Cortex of kidney (tissue), 1 donor: ENCODE data around the gene H1-8.

Experiments used
- DNase-seq: peaks from one replicate; lab custom pipeline; 2025; lab: John Stamatoyannopoulos, UW

H1-8 gene

DNA sequence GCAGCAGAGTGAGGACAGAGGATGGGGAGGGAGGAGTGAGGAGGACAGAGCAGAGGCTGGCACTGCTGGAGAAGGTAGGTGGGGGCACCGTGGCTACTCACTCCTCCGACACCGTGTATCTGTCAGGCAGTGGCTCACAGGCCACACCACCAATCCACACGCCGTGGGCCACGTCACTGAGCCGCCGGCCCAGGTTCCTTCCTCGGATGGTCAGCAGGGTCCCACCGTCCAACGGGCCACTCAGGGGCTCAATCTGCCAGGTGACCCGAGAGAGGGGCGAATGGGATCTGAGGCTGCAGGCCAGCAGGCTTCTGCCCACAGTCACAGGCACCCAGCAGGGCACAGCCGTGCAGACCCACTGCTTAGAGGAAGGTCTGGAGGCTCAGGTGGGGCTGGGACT lies 30.5 kb downstream of the H1-8 start:
- no peak for DNase-seq

DNA sequence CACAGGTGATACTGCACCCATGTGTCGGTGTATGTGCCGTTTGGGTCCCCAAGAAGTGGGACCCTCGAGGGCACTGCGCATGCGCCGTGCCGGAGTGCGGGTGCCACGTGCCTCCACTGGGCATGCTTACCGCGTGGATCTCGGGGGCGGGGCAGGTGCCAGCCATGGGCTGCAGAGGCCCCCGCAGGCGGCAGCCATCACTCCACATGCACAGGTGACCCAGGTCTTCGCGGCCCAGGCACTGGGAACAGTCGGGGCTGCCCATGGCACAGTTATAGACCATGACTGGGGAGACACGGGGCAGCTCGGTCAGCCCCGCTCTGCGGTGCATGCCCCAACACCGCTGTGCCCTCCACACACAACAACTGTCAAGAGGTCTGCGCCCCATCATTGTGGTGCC lies 31.2 kb downstream of the H1-8 start:
- DNase-seq = no peak

DNA sequence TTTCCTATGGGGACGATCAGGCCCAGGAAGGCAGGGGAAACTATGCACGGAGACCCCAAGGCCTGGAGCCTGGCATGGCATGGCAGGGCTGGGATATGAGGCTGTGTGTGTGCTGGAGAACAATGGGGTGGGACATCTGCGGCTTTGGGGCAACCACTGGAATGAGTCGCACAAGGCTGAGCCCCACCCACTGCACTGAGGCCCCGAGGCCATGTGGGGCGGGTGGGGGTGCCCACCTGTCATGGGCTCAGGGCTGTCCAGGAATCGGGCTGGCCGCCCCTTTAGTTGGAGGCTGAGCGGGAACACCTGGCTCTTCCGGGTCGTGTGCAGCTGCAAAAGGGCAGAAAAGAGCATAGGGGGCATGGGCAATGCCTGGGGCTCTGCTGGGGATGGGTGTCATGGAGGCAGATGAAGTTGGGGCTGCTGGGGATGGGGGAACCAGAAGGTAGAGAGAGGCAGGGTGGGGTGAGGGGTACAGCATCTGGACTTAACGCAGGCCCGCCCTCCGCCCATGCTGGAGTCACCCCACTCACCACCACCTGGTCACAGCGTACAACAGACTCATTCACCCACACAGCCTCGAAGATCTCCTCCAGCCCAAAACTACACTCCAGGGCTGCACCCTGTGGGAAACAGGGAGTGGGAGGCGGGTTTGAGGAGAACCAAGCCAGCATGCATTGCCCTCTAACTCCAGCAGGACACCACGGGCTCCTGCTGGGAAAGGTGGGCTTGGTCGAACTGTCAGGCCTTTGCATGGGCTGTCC lies 32.4 kb downstream of the H1-8 start:
- no peak for DNase-seq

DNA sequence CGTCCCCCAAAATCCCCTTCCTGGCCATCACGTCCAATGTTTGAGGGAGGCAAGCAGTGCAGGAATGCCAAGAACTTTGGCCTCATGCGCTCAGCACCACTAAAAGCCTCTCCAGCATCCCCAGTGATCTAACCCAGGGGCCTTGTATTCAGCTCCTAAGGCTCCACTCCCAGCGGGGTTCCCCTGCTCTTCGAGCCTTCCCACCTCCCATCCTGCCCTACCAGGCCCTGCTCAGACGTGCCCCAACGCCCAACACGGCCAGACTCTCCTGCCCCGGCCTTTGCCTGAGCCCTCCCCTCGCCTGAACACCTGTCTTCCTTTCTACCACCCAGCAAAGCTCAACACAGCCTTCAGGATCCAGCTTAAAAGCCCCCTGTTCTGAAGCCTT lies 33.0 kb downstream of the H1-8 start:
- no peak for DNase-seq

DNA sequence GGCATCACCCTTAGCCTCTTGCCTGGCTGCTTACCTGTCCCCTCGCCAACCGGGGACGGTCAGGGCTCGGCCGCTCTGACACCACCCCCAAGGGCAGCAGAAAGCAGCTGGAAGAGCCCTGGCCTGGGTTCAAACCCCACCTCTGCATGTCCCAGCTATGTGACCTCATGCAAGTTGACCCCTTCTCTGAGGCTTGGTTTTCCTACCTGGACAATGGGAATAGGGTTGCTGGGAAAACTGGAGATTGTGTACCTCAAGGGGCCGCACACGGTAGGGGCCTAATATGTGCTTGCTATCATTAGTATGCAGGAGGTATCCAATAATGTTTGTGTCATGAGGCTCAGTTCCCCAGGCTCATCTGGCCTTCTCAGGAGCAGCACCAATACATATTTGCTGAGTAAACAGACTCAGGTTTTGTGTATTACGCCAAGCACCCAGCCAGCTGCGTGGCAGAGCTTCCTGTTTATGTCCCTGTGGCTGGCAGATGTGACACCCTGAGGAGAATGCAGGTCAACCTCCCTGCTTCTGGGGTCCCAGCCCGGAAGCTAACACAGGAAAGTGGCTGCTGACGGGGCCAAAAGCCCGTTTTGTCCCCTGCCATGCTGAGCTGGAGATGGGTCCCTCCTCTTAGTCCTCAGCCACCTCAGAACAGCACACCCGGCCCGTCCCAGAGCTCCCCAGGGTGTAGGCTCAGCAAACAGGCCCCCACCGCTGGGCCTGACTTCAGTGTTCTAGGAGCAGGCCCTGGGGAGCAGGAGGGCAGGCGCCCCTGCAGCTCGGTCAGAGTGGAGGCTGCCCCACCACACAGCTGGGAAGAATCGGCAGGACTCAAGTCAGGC lies 33.8 kb downstream of the H1-8 start:
- no peak for DNase-seq

DNA sequence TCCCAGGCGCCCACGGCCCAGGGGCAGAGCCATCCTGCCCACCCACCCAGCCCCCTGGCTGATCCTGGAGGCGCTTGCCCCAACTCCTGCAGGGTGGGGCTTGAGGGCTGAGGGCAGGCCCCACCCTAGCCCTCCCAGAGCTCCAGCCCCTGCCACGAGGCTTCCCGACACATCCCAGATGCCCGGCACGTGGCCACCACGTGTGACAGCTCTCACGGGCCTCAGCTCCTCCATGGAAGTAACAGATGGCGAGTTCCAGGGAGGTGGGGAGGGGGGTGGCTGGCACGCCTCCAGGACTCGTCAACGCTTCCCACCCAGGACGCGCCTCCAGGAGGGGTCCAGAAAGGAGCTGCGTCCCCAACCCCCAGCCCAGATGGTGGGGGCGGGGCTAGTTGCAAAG lies 34.4 kb downstream of the H1-8 start:
- DNase-seq = no peak

DNA sequence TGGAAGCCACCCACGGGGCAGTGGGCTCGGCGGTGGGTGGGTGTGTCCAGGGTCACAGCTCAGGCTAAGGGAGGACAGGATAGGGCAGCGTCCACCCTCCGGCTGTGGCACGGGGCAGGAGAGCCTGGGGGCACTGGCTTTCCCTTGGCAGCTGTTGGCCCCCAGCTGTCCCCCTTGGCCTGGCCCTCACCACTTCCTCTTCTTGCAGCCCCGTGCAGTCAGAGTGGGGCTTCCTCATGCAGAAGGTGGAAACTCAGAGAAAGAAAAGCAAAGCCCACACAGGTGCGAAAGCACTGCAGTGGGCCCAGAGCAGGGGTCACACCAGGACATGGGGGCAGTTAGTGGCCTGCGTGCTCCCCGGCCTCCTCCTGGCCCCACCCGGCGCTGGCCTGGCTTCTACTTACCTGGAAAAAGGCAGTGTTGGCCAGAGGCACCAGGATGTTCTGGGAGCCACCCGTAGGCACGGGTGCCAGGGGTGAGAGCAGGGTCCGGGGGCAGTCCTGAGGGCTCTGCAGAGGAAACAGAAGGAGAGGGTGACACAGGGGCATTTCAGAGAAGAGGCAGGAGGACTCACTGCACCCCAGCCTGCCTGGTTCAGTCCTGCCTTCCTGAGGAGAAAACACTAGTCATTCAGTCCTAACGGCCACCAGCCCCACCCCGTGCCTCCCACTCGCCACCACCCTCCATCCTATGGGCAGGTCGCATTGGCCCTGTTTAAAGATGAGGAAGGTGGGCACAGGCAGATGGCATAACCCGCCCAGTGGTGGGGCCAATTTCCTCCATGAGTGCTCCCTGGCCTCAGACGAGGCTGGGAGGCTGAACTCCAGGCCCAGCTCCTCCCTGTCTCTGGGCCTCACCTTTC lies 35.2 kb downstream of the H1-8 start:
- DNase-seq = no peak

DNA sequence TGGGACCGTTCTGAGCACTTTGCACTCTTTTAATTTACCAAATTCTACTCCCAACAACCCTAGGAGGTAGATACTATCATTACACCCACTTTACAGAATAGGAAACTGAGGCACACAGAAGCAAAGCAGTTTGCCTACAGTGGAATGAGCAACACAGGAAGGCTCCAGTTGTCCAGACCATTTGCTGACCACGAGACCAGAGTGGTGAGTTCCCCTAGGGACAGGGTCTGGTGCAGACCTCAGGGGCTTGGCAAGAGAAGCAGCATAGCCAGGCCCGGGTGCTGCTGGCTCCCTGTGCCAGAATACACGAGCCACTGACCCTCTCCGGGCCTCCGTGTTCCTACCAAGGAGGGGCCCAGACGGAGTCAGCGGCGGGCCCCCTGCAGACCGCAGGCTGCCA lies 37.0 kb downstream of the H1-8 start:
- DNase-seq = no peak

DNA sequence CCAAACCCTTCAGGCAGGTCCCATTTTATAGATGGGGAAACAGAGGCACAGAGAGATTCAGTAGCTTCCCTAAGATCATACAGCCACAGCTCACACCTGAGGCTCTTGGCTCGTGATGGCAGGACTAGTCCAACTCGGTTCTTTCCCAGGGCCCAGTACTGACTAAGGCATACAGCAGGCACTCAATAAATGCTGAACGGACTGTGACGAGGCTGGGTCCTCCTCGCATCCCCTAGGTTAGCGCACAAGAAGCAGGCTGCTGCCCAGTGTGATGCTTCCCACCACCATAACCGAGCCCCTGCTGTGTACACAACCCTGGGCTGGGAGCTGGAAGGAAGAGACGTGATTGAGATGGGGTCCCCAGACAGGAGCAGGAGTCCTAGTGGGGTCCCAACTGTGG lies 38.6 kb downstream of the H1-8 start:
- DNase-seq = no peak

DNA sequence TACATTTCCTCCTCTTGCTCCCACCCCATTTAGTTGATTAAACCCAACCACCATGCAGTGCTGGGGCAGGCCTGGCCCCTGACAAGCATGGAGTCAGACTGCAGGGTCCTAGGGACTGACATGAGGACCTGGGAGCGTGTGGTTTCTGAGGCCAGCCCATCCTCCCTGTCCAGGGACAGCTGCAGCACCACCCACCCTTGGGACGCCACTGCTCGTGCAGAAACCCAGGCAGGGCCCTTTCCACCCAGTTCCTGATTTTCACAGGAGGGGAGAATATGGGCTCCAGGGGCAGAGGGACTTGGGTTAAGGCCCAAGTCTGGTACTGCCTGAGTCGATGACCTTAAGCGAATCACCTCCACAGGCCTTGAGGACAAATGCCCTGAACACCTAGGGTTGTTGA lies 39.8 kb downstream of the H1-8 start:
- DNase-seq = no peak

DNA sequence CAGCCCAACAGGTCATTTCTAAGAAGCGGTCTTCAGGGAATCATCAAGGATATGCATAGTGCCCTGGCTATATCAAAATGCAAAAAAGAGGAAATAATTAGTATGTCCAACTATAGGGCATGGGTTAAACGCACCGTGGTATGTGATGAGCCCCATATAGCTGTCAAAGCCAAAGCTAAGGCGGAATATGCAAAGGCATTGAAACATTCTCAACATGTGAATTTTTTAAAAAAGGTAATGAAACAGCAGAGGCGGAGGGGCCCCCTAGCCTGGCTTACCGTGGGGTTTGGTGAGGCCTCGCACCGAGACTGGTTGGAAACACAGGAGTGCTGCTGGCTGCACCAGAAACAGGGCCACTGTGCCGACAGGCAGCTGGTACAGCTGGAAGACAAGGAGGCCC lies 40.3 kb downstream of the H1-8 start:
- no peak for DNase-seq

DNA sequence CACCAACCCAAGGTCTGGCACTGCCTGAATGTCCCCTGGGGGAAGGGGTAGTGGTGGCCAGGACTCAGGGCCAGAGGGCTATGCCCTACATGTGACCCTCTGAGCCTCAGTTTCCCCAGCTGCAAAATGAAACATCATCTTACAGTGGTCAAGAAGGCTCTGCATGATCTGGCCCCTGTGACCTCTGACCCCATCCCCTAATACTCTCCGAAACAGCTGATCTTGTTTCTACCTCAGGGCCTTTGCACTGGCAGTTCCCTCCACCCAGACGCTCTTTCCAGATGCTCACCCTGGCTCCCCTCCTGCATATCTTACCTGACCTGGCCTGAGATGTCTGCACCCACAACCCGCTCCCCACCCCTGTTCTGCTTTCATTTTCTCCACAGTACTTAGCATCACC lies 41.7 kb downstream of the H1-8 start:
- DNase-seq = no peak

DNA sequence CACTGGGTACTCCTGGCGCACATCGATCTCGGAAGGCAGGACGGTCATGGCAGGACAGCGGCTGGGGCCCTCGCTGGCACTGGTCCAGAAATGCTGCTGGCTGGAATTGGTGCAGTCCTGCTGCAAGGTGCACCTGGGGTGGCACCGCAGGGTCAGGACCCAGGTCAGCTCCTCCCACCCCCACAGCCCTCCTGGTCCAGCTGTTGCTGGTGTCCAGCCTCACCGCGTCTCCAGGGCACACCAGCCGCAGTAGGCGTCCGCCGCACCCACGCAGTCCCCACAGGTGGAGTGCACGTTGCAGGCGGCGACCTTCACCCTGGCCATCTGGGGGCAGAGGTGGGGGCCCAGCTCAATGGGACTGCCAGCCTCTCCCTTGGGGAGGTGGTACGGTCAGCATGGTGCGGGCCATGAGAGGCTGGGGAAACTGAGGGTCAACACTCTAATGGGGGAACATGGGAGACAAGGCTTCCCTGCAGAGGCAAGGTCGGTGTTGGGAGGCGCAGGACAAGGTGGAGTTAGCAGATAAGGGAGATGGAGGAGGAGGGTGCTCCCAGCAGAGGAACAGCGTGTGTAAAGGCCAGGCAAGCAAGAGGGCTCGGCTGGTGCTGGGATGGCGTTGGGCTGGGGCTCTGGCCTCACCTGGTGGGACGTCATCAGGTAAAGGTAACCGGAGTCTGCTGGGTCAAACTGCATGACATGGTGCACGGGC lies 43.1 kb downstream of the H1-8 start:
- DNase-seq = no peak

DNA sequence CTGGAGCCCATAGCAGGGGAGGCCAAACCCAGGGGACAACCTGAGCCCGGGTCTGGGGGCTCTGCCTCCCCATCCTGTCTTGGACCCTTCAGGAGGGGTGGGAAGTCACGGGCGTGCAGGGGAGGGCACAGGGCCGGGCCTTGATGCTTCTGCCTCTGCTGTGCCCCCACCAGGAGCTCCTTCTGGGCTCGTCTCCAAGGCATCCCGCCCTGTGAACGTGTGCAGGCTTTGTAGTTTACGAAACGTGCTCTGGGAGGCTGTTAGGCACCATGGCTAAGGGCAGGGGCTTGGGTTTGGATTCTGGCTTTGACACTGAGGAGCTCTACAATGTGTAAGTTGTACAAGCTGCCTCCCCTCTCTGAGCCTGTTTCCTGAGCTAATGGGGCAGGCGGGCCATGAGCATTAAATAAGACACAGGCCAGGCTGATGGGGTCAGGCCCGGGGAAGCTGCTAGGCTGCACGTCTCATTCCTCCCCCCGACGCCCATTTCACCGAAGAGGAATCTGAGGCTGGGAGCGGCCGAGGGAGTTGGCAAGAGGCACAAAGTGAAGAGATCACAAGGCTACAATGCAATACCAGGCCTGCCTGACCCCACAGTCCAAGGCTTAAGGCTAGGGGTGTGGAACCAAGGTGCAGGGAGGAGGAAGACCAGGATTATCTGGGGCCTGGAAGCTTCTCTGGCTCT lies 43.9 kb downstream of the H1-8 start:
- DNase-seq = no peak

DNA sequence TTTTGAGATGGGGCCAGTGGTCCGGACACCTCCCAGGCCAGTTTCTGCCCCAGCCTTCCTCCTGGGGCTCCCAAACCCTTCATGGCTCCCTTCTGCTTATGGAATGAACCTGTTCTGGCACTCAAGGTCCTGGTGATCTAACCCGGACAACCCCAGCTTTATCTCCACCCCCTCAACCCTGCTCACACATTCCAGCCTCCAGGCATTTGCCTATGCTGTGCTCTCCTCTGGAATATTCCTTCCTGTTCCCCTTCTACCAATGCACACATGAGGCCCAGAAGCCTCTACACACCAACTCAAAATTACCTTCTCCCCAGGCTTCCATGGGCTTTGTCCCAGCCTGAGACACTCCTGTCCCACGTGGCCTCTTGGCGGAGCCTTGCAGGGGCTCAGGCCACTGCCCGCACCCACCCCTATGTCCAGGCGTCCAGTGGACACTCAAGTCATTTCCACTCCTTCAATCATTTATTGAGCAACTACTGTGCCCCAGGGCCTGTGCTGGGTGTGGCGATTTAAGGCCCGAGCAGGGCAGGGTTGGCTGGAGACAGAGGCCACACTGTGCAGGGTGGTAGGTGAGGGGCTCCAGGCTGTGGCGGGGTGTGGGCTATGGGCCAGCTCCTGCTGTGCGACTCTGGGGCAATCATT lies 44.7 kb downstream of the H1-8 start:
- no peak for DNase-seq

DNA sequence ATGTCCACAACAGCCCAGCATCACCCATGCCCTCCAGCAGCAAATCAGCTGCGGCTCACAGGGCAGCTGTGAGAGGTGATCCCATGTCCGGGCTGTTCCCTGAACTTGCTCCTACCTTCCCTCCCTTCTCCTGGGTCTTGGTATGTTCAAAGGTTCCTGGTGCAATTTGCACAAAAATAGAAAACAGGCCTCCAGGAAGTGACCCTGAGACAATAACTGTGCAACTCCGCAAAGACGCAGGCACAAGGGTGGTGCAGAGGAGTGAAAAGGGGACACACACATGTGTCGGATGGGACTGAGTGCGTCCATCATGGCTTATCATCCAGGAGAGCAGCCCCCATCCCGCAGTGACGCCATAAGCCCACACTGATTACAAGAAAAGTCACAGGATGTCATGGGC lies 47.2 kb downstream of the H1-8 start:
- DNase-seq = no peak

DNA sequence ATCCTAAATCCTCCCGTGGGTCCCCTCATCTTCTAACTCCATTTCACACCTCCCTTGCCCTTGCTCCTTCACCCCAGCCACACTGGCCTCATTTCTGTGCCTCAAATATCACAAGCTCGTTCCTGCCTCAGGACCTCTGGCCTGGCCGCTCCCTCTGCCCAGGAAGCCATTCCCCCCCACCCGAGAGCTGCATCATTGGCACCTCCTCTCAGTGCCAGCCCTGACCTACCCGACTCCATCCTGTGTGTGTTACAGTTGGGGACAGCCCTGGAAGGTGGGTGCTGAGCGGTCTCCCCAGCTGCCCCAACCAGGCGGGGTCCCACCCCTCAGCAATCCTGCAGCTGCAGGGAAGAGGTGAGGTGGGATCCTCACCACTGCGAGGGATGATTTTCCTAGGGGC lies 49.0 kb downstream of the H1-8 start:
- DNase-seq = no peak

DNA sequence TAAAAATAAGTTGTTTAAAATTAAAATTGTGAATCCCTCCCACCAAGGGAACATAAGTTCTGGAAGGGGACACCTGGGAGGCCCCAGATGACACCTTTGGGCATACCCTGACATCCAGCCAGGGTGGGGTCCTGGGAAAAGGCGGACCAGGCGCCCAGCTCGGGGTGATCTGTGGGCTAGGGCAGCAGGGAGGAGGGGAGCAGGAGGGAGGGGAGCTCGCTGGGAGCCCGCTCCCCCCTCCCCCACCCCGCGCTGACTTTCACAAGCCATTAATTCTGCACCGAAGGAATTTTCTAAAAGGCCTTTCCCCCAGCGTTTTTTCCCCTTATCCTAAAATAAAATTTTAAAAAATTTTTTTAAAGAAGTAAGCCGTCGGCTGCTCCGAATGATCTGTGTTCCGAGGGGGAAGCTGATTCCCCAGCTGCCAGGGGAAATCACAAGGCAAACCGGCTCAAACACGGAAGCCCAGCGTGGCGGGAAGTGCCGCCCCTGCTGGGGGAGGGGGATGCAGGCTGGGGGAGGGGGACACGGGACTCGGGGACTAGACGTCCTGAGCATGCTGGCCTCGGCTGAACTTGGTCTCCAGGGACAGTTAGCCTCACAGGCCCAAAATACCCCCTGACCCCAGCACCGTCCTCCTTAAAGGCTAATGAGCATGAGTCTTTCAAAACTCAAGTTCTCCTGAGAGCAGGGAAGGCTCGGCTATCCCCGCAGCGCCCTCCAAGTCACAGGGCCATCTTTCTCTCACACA lies 49.6 kb downstream of the H1-8 start:
- DNase-seq = no peak

DNA sequence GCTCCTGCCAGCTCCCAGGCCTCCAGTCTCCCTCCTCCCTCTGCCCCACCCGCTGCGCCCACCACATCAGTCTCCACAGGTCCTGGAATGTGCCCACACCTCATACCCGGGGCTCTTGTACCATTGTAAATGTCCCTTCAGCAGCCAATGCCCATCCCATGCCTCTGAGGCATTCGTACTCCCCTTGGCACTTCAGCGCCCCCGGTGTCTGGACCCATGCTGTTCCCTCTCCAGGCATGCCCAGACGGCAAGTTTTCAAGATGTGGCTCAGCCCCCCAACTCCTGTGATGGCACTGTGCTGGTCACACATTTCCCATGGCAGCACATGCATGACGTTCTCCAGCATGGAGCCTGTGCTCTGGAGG lies 50.2 kb downstream of the H1-8 start:
- DNase-seq = no peak
